Keratinocyte (primary cell): ENCODE results near the gene RIMS4. TPM values are rescaled to one million over a fixed set of nuclear protein-coding genes. Genes with fewer than 3 reads are reported as not detected.

Experiments
- DNase-seq: peaks from one replicate; pipeline ENCODE4 v3.0.0-alpha.2; 2011; ENCODE audit warnings: low read depth, missing footprints, low spot score
- FAIRE-seq: peaks from 2 replicates; lab custom pipeline; 2011; peaks lifted over from hg19 to GRCh38; lab: Jason Lieb, UNC
- H2AFZ ChIP-seq: 2 replicates; pipeline ENCODE4 v1.6.0; 2012; ENCODE audit warnings: low read length, control low read depth, inconsistent platforms; ENCODE audit not compliant: control insufficient read depth
- H3K27ac ChIP-seq: 2 replicates; pipeline ENCODE4 v1.5.1; 2011; ENCODE audit warnings: low read length; ENCODE audit not compliant: control insufficient read depth, insufficient read depth
- H3K27me3 ChIP-seq: 3 replicates; pipeline ENCODE4 v1.6.0; 2011; ENCODE audit warnings: low read length; ENCODE audit not compliant: control insufficient read depth, insufficient read depth; ENCODE audit errors: extremely low read depth
- H3K36me3 ChIP-seq, 2 experiments: 2 replicates in 1 of 2; 3 replicates in 1 of 2; pipeline ENCODE4 v1.5.1; 2011; ENCODE audit warnings: low read length in 2 of 2, mild to moderate bottlenecking in 1 of 2; ENCODE audit not compliant: control insufficient read depth in 2 of 2, insufficient read depth in 2 of 2; ENCODE audit errors: extremely low read depth in 1 of 2
- H3K4me1 ChIP-seq: 3 replicates; pipeline ENCODE4 v1.5.1; 2011; ENCODE audit warnings: low read length; ENCODE audit not compliant: control insufficient read depth, insufficient read depth; ENCODE audit errors: extremely low read depth
- H3K4me2 ChIP-seq: 3 replicates; pipeline ENCODE4 v1.6.0; 2011; ENCODE audit warnings: low read depth, low read length; ENCODE audit not compliant: control insufficient read depth, insufficient read depth; ENCODE audit errors: extremely low read depth
- H3K4me3 ChIP-seq, 3 experiments: fragments of 200-600 bp in 1 of 3; sonication (generic) in 1 of 3; 2 replicates in 2 of 3; 3 replicates in 1 of 3; pipeline ENCODE4 v1.5.1; 2011 to 2016; ENCODE audit warnings: low read length in 3 of 3, mild to moderate bottlenecking in 3 of 3, control low read depth in 2 of 3, inconsistent platforms in 1 of 3, low read depth in 1 of 3, mixed read lengths in 1 of 3, mixed run types in 1 of 3, moderate library complexity in 1 of 3; ENCODE audit not compliant: control insufficient read depth in 2 of 3, insufficient read depth in 2 of 3; ENCODE audit errors: extremely low read depth in 1 of 3
- H3K79me2 ChIP-seq: 2 replicates; pipeline ENCODE4 v1.6.0; 2012; ENCODE audit warnings: low read length; ENCODE audit not compliant: control insufficient read depth, insufficient read depth
- H3K9ac ChIP-seq: 3 replicates; pipeline ENCODE4 v1.6.0; 2011; ENCODE audit warnings: low read length; ENCODE audit not compliant: control insufficient read depth, insufficient read depth; ENCODE audit errors: extremely low read depth
- H3K9me1 ChIP-seq: 3 replicates; pipeline ENCODE4 v1.6.0; 2011; ENCODE audit warnings: low read length; ENCODE audit not compliant: control insufficient read depth, insufficient read depth; ENCODE audit errors: extremely low read depth
- H3K9me3 ChIP-seq: 2 replicates; pipeline ENCODE4 v1.5.1; 2012; ENCODE audit warnings: low read depth, low read length; ENCODE audit not compliant: control insufficient read depth
- H4K20me1 ChIP-seq: 3 replicates; pipeline ENCODE4 v1.6.0; 2011; ENCODE audit warnings: low read length; ENCODE audit not compliant: control insufficient read depth, insufficient read depth; ENCODE audit errors: extremely low read depth
- EZH2 ChIP-seq: IDR thresholded peaks from one replicate; pipeline ENCODE4 v1.6.1; 2012; ENCODE audit warnings: inconsistent platforms, mild to moderate bottlenecking, low read length, moderate library complexity
- dilution Hi-C: fragments of 300-500 bp; cut with MboI; formaldehyde crosslinking; loops from one replicate; pipeline ENCODE4 v1.7.0; 2020; ENCODE audit warnings: low sequenced_read_pairs; ENCODE audit not compliant: extremely low pct_ligation_motif_present
- polyA plus RNA-seq, 5 experiments: library from polyadenylated mRNA; depleted of rRNA in 3 of 5; stranded (reverse) in 3 of 5; stranded (forward) in 1 of 5; unstranded in 1 of 5; fragments of >200 nt; gene quantifications; 1 replicate in 1 of 5; 2 replicates in 3 of 5; 3 replicates in 1 of 5; pipeline versions ENCODE4 v1.2.1 to v1.2.3, GENCODE V29; 2011 to 2012; ENCODE audit warnings: missing spikeins in 2 of 5, low read depth in 1 of 5, low replicate concordance in 1 of 5
- TF ChIP-seq, protein P1 (sequence below), 3 experiments: IDR thresholded peaks in 1 of 3; conservative IDR thresholded peaks in 1 of 3; optimal IDR thresholded peaks in 1 of 3; 2 replicates in 2 of 3; 3 replicates in 1 of 3; pipeline versions ENCODE3 to v1.5.1; 2011; ENCODE audit warnings: low read length in 3 of 3, mild to moderate bottlenecking in 3 of 3, moderate library complexity in 2 of 3, control low read depth in 1 of 3, inconsistent platforms in 1 of 3; ENCODE audit not compliant: insufficient read depth in 2 of 3; ENCODE audit errors: extremely low read depth in 1 of 3

RIMS4 gene
- polyA plus RNA-seq, 1 donor (not counting 4 experiments of a cell fraction or from before 2014, with no cell fraction given) = not detected

DNA sequence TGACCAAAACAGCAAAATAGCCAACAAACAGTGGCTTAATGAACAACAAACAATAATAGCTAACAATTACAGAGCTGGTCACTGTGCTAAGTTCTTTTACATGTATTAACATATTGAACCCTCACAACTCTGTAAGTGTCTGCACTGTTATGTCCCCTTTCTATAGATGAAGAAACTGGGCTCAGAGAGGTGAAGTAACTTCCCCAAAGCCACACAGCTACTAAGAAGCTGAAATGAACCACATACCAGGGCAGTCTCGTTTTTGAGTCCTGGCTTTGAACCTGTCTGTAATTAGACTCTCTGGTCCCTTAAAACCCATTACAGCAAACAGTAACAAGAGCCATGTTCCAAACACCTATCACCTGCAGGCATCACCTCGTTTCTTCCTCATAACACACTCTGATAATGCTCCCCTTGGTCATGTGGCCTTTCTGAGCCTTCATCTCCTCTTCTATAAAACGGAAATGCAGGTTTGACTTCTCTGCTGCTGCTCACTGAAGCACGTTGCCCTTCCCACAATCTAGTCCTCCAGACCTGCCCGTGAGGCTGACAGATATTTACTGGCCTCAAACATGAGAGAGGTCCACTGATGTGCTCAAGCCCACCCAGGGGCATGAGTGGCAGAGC, 41.4 kb downstream of the RIMS4 start:
- Histone ChIP-seq H3K4me3 (no peak overlapping the region), H3K79me2 (no peaks in the 10 kb centered on the region), H3K9me3 (no peaks in the 10 kb centered on the region), H2AFZ (no peak overlapping the region), H3K9ac (no peak overlapping the region), H4K20me1 (no peaks in the 10 kb centered on the region), H3K4me2 (no peak overlapping the region), H3K27me3 (peaks cover 22% of the 10 kb centered on the region), H3K9me1 (no peaks in the 10 kb centered on the region), H3K4me1 (peaks cover 9% of the 10 kb centered on the region), H3K27ac (no peak overlapping the region), H3K36me3 (no peaks in the 10 kb centered on the region)
- dilution Hi-C loops = loop anchor here (25.0 kb wide), 1 partner anchor 93 kb away; no protein-coding TSS in a partner anchor
- no peak for TF ChIP-seq EZH2
- TF ChIP-seq, protein P1, sequence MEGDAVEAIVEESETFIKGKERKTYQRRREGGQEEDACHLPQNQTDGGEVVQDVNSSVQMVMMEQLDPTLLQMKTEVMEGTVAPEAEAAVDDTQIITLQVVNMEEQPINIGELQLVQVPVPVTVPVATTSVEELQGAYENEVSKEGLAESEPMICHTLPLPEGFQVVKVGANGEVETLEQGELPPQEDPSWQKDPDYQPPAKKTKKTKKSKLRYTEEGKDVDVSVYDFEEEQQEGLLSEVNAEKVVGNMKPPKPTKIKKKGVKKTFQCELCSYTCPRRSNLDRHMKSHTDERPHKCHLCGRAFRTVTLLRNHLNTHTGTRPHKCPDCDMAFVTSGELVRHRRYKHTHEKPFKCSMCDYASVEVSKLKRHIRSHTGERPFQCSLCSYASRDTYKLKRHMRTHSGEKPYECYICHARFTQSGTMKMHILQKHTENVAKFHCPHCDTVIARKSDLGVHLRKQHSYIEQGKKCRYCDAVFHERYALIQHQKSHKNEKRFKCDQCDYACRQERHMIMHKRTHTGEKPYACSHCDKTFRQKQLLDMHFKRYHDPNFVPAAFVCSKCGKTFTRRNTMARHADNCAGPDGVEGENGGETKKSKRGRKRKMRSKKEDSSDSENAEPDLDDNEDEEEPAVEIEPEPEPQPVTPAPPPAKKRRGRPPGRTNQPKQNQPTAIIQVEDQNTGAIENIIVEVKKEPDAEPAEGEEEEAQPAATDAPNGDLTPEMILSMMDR (optimal IDR thresholded peaks at IDR 0.05 in 1 of 3, IDR thresholded peaks at IDR 0.05 in 1 of 3, conservative IDR thresholded peaks at IDR 0.05 in 1 of 3; ENCODE audit: extremely low read depth in 1 of 3, insufficient read depth in 2 of 3, low read length in 3 of 3) = no peak
- FAIRE-seq = no peak
- DNase-seq = no peak

DNA sequence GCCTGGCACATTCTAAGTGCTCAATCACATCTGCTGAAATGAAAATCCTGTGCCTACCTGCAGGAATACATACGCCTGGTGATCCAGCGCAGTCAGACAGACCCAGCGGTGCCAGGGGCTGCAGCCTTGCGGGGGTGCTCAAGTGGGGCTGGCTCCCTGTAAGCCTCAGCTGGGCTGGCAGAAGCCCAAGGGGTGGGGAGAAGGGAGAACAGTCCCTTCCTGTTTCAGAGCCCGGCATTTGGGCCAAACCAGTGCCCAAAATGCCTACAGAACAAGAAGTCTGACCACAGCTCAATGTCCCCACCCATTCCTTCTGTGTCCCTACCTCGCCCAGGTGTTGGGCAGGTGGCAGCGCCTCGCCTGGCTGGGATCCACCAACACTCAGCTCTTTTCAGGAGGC, 42.1 kb downstream of the RIMS4 start:
- Histone ChIP-seq H3K9ac (no peak overlapping the region), H3K27me3 (peaks cover 22% of the 10 kb centered on the region), H3K27ac (no peak overlapping the region), H4K20me1 (no peaks in the 10 kb centered on the region), H3K4me2 (no peak overlapping the region), H3K9me3 (no peaks in the 10 kb centered on the region), H3K36me3 (no peaks in the 10 kb centered on the region), H3K79me2 (no peaks in the 10 kb centered on the region), H3K4me1 (peaks cover 9% of the 10 kb centered on the region), H3K4me3 (no peak overlapping the region), H3K9me1 (no peaks in the 10 kb centered on the region), H2AFZ (no peak overlapping the region)
- FAIRE-seq (no peak), DNase-seq (no peak)
- TF ChIP-seq EZH2 = no peak
- TF ChIP-seq, protein P1 (optimal IDR thresholded peaks at IDR 0.05 in 1 of 3, IDR thresholded peaks at IDR 0.05 in 1 of 3, conservative IDR thresholded peaks at IDR 0.05 in 1 of 3; ENCODE audit: extremely low read depth in 1 of 3, insufficient read depth in 2 of 3, low read length in 3 of 3) = no peak
- dilution Hi-C loops = loop anchor here (25.0 kb wide), 1 partner anchor 94 kb away; no protein-coding TSS in a partner anchor
